HepG2 (cell line): ENCODE measurements around the gene PPY. TPM values are rescaled to one million over a fixed set of nuclear protein-coding genes. Genes with fewer than 3 reads are reported as not detected.
A peak's percentile ranks its signal among the peaks of the same experiment; 100 is the strongest.

Source experiments
- ATAC-seq: fragments of 200-7000 bp; cut with Tn5 transposase; 3 replicates; pipeline ENCODE4 v1.9.1; 2020; ENCODE audit warnings: mild to moderate bottlenecking, moderate library complexity
- BruUV-seq: library from RNA; stranded (reverse); fragments of 400-500 nt; replicated peaks from 2 replicates; lab custom pipeline; 2021; lab: Mats Ljungman, UMichigan
- CTCF ChIA-PET: fragments of 300-600 bp; formaldehyde crosslinking; extraction: SDS; loops from one replicate; lab custom pipeline; 2021; ENCODE audit warnings: low total read pairs, inconsistent platforms, low intra/inter-chr PET ratio; lab: Yijun Ruan, JAX
- POLR2A ChIA-PET: fragments of 350-600 bp; sonication (Branson Sonifier 250); formaldehyde crosslinking; loops from one replicate; lab custom pipeline; 2020; ENCODE audit warnings: antibody characterized with exemption, inconsistent platforms; lab: Yijun Ruan, JAX
- DNase-seq: peaks from one replicate; pipeline ENCODE4 v3.0.0-alpha.2; 2015; ENCODE audit warnings: low spot score
- FAIRE-seq: peaks from 3 replicates; lab custom pipeline; 2011; peaks lifted over from hg19 to GRCh38; lab: Jason Lieb, UNC
- H2AFZ ChIP-seq: one replicate; pipeline ENCODE4 v1.6.1; 2011; ENCODE audit warnings: low read length, inconsistent platforms
- H3K27ac ChIP-seq: fragments of 300-600 bp; 3 replicates; pipeline ENCODE4 v1.8.0; 2011; ENCODE audit warnings: mixed run types, mild to moderate bottlenecking, mixed read lengths, low read length, inconsistent platforms; ENCODE audit not compliant: insufficient read depth; ENCODE audit errors: extremely low read length
- H3K27me3 ChIP-seq, 2 experiments: fragments of 200-600 bp in 1 of 2; 2 replicates in 1 of 2; 3 replicates in 1 of 2; pipeline versions ENCODE4 v1.6.0 to v1.8.0; 2011; ENCODE audit warnings: low read length in 2 of 2, mild to moderate bottlenecking in 2 of 2, moderate library complexity in 2 of 2, inconsistent platforms in 1 of 2; ENCODE audit not compliant: insufficient read depth in 2 of 2, control insufficient read depth in 1 of 2
- H3K36me3 ChIP-seq, 2 experiments: fragments of 200-600 bp in 1 of 2; replicated peaks in 1 of 2; 2 replicates in 1 of 2; 3 replicates in 1 of 2; pipeline versions ENCODE4 v1.5.1 to v1.8.0; 2011; ENCODE audit warnings: low read length in 2 of 2, inconsistent platforms in 1 of 2; ENCODE audit not compliant: insufficient read depth in 2 of 2, control insufficient read depth in 1 of 2
- H3K4me1 ChIP-seq: 2 replicates; pipeline ENCODE4 v1.5.1; 2012; ENCODE audit warnings: low read length, inconsistent platforms; ENCODE audit not compliant: insufficient read depth
- H3K4me2 ChIP-seq: 2 replicates; pipeline ENCODE4 v1.6.0; 2011; ENCODE audit warnings: low read depth, low read length, inconsistent platforms
- H3K4me3 ChIP-seq, 3 experiments: fragments of 200-600 bp in 1 of 3; sonication (generic), shearing (Covaris generic) in 1 of 3; replicated peaks in 1 of 3; 2 replicates each; pipeline ENCODE4 v1.5.1; 2011 to 2016; ENCODE audit warnings: low read length in 3 of 3, inconsistent platforms in 2 of 3, low read depth in 2 of 3, mild to moderate bottlenecking in 2 of 3, control low read depth in 1 of 3, mixed read lengths in 1 of 3; ENCODE audit not compliant: insufficient read depth in 1 of 3
- H3K79me2 ChIP-seq: one replicate; pipeline ENCODE4 v1.6.1; 2011; ENCODE audit warnings: low read length, inconsistent platforms; ENCODE audit not compliant: insufficient read depth
- H3K9ac ChIP-seq: 2 replicates; pipeline ENCODE4 v1.6.0; 2011; ENCODE audit warnings: mild to moderate bottlenecking, low read depth, low read length, inconsistent platforms; ENCODE audit not compliant: insufficient read depth
- H3K9me3 ChIP-seq: 2 replicates; pipeline ENCODE4 v1.5.1; 2012; ENCODE audit warnings: mild to moderate bottlenecking, low read length
- H4K20me1 ChIP-seq: 2 replicates; pipeline ENCODE4 v1.6.0; 2011; ENCODE audit warnings: inconsistent platforms, mild to moderate bottlenecking, low read length, moderate library complexity; ENCODE audit not compliant: insufficient read depth
- CEBPB ChIP-seq: IDR thresholded peaks from 2 replicates; pipeline ENCODE4 v1.6.1; 2011; ENCODE audit warnings: low read depth, low read length, improper control_type of control experiment, borderline replicate concordance
- HES4 ChIP-seq: sonication (generic); formaldehyde crosslinking; IDR thresholded peaks from 2 replicates; pipeline ENCODE4 v1.9.0; 2021; ENCODE audit warnings: mild to moderate bottlenecking, missing genetic modification reagents, borderline replicate concordance
- KLF9 ChIP-seq: IDR thresholded peaks from 2 replicates; pipeline ENCODE4 v1.6.1; 2016; ENCODE audit warnings: low read depth
- MIER2 ChIP-seq: IDR thresholded peaks from 2 replicates; pipeline ENCODE4 v1.6.1; 2016; ENCODE audit warnings: missing biosample characterization, missing genetic modification reagents
- POGZ ChIP-seq: sonication (generic); formaldehyde crosslinking; IDR thresholded peaks from 2 replicates; pipeline ENCODE4 v1.4.0; 2020; ENCODE audit warnings: mild to moderate bottlenecking, missing genetic modification reagents
- SALL1 ChIP-seq: sonication (generic); formaldehyde crosslinking; IDR thresholded peaks from 2 replicates; pipeline ENCODE4 v1.8.0; 2022; ENCODE audit warnings: mild to moderate bottlenecking, missing genetic modification reagents
- SRSF1 ChIP-seq: fragments of 200-400 bp; formaldehyde crosslinking; optimal IDR thresholded peaks from 2 replicates; pipeline ENCODE3; 2017; ENCODE audit warnings: mild to moderate bottlenecking, low read depth, low read length, moderate library complexity
- TCF7 ChIP-seq: sonication (generic); IDR thresholded peaks from 2 replicates; pipeline ENCODE4 v1.6.1; 2016; ENCODE audit warnings: antibody characterized with exemption, low read depth
- ZBTB7B ChIP-seq: sonication (generic); formaldehyde crosslinking; IDR thresholded peaks from 2 replicates; pipeline ENCODE4 v1.4.0; 2020; ENCODE audit warnings: missing genetic modification reagents
- ZFP37 ChIP-seq: sonication (generic); formaldehyde crosslinking; IDR thresholded peaks from 2 replicates; pipeline ENCODE4 v1.4.0; 2020; ENCODE audit warnings: missing genetic modification reagents, borderline replicate concordance
- ZNF282 ChIP-seq: fragments of 450-650 bp; IDR thresholded peaks from 2 replicates; pipeline ENCODE4 v1.6.1; 2018; ENCODE audit not compliant: partially characterized antibody
- ZNF644 ChIP-seq: IDR thresholded peaks from 2 replicates; pipeline ENCODE4 v1.6.1; 2016; ENCODE audit warnings: low read depth
- ZNF687 ChIP-seq: sonication (generic); formaldehyde crosslinking; IDR thresholded peaks from 2 replicates; pipeline ENCODE4 v1.5.1; 2020; ENCODE audit warnings: mild to moderate bottlenecking, missing genetic modification reagents, moderate library complexity
- WGBS: methylation state at CpG from one replicate; pipeline ENCODE4 v1.1.6; 2017; ENCODE audit warnings: low lambda C conversion rate; 5-methylcytosine and 5-hydroxymethylcytosine counted together
- in situ Hi-C: cut with HindIII; loops from 2 replicates; pipeline ENCODE4 v1.10.0; 2017; ENCODE audit warnings: low pct_unique_long_range_greater_than_20kb; ENCODE audit not compliant: extremely low pct_ligation_motif_present
- intact Hi-C: fragments of 100-400 bp; cut with micrococcal nuclease; formaldehyde crosslinking; loops from one replicate; pipeline ENCODE4 v1.10.0; 2022; ENCODE audit not compliant: unreplicated experiment
- polyA plus RNA-seq, 8 experiments: library from polyadenylated mRNA; depleted of rRNA in 3 of 8; stranded (reverse) in 7 of 8; unstranded in 1 of 8; fragments of >200 nt; fragmentation: Illumina TruSeq in 4 of 8; extraction: Trizol in 4 of 8; gene quantifications; 2 replicates each; pipeline versions ENCODE4 v1.2.1 to v1.2.3, GENCODE V29; 2011 to 2016; ENCODE audit warnings: low read depth in 4 of 8, missing spikeins in 1 of 8, mixed read lengths in 1 of 8; ENCODE audit not compliant: insufficient read depth in 1 of 8
- total RNA-seq, 5 experiments: library from RNA; depleted of rRNA; stranded (reverse); fragments of >200 nt; fragmentation: Illumina TruSeq; extraction: Trizol; gene quantifications; 2 replicates each; pipeline ENCODE4 v1.2.3, GENCODE V29; 2016; ENCODE audit warnings: low read depth in 1 of 5
- TF ChIP-seq, protein P1 (sequence below): sonication (generic); formaldehyde crosslinking; IDR thresholded peaks from 2 replicates; pipeline ENCODE4 v1.4.0; 2020; ENCODE audit warnings: missing genetic modification reagents
- TF ChIP-seq, protein P2 (sequence below): sonication (generic); formaldehyde crosslinking; IDR thresholded peaks from 2 replicates; pipeline ENCODE4; 2020; ENCODE audit warnings: missing genetic modification reagents, mild to moderate bottlenecking, borderline replicate concordance

Gene PPY
- total and polyA plus RNA-seq, 2 of the 13 experiments (the other 11 are each of a cell fraction or from before 2014, with no cell fraction given), result not detected

DNA sequence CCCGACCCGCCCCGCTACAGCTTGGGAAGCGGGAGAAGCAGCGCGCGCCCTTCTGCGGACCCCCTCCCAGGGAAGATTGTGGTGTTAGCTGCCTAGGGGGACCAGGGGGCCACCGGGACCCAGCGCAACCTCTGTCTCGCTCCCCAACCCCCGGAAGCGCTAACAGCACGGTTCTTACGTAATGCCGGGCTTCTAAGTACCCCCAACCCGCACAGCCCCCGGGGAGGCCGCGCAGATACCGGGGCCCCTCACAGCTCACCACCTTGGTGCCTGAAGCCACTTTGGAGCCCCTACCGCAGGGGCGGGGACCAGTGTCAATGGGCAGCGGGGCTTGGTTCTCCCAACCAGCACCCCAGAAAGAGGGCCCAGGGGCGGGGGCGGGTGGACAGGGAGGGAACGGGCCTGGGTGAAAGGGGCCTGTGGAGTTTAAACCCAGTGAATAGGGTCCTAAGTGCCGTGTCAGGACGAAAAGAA is 35.3 kb downstream of the PPY start:
- H3K4me3 ChIP-seq, result peak overlapping the region; percentile 48 to 69 (median 60); a peak in 5 of 6 replicates
- H3K79me2 ChIP-seq, result no peaks in the 10 kb centered on the region
- FAIRE-seq (no peak), ATAC-seq (no peak; the same call in 2 of the 3 replicates), DNase-seq (no peak)
- intact Hi-C loops (no loop called here), in situ Hi-C loops (no loop called here)
- H3K27ac ChIP-seq, result no peak overlapping the region
- peaks cover 2% of the 10 kb centered on the region; the same call in 1 of the 2 replicates for H4K20me1 ChIP-seq
- H3K4me2 ChIP-seq, result peak overlapping the region; percentile 63
- ChIA-PET CTCF (no interaction called here), POLR2A (no interaction called here)
- peak overlapping the region; percentile 4; the same call in 1 of the 2 replicates for H3K9ac ChIP-seq
- peaks cover 22 to 85% of the 10 kb centered on the region in 2 experiments for H3K27me3 ChIP-seq
- H3K4me1 ChIP-seq, result peaks cover 29% of the 10 kb centered on the region
- H3K36me3 ChIP-seq, result no peaks in the 10 kb centered on the region
- BruUV-seq, result no TSS peak
- H2AFZ ChIP-seq, result no peak overlapping the region
- no peaks in the 10 kb centered on the region for H3K9me3 ChIP-seq
- WGBS, result 9% methylated on average over 22 of the region's 29 CpGs
- peak; percentile 14; the same call in 1 of the 2 replicates for TF ChIP-seq CEBPB
- TF ChIP-seq ZBTB7B (CRISPR knock-in tag), result peak; percentile 20; the same call in 1 of the 2 replicates
- no peak for TF ChIP-seq POGZ (CRISPR knock-in tag)
- no peak for TF ChIP-seq ZNF282
- no peak for TF ChIP-seq KLF9 (CRISPR knock-in tag)
- peak; percentile 31 for TF ChIP-seq SRSF1
- no peak for TF ChIP-seq TCF7
- TF ChIP-seq SALL1 (CRISPR knock-in tag), result peak; percentile 8; the same call in 1 of the 2 replicates
- TF ChIP-seq MIER2 (CRISPR knock-in tag), result no peak
- TF ChIP-seq HES4 (CRISPR knock-in tag), result peak; percentile 35; the same call in 1 of the 2 replicates
- no peak for TF ChIP-seq ZFP37 (CRISPR knock-in tag)
- no peak for TF ChIP-seq ZNF644 (CRISPR knock-in tag)
- TF ChIP-seq, protein P1, sequence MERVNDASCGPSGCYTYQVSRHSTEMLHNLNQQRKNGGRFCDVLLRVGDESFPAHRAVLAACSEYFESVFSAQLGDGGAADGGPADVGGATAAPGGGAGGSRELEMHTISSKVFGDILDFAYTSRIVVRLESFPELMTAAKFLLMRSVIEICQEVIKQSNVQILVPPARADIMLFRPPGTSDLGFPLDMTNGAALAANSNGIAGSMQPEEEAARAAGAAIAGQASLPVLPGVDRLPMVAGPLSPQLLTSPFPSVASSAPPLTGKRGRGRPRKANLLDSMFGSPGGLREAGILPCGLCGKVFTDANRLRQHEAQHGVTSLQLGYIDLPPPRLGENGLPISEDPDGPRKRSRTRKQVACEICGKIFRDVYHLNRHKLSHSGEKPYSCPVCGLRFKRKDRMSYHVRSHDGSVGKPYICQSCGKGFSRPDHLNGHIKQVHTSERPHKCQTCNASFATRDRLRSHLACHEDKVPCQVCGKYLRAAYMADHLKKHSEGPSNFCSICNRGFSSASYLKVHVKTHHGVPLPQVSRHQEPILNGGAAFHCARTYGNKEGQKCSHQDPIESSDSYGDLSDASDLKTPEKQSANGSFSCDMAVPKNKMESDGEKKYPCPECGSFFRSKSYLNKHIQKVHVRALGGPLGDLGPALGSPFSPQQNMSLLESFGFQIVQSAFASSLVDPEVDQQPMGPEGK (CRISPR knock-in tag), result 0 out of 2 replicates have a peak, but pooled peaks have one; percentile 17
- TF ChIP-seq, protein P2, sequence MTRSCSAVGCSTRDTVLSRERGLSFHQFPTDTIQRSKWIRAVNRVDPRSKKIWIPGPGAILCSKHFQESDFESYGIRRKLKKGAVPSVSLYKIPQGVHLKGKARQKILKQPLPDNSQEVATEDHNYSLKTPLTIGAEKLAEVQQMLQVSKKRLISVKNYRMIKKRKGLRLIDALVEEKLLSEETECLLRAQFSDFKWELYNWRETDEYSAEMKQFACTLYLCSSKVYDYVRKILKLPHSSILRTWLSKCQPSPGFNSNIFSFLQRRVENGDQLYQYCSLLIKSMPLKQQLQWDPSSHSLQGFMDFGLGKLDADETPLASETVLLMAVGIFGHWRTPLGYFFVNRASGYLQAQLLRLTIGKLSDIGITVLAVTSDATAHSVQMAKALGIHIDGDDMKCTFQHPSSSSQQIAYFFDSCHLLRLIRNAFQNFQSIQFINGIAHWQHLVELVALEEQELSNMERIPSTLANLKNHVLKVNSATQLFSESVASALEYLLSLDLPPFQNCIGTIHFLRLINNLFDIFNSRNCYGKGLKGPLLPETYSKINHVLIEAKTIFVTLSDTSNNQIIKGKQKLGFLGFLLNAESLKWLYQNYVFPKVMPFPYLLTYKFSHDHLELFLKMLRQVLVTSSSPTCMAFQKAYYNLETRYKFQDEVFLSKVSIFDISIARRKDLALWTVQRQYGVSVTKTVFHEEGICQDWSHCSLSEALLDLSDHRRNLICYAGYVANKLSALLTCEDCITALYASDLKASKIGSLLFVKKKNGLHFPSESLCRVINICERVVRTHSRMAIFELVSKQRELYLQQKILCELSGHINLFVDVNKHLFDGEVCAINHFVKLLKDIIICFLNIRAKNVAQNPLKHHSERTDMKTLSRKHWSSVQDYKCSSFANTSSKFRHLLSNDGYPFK (CRISPR knock-in tag), result no peak
- peak; percentile 18; the same call in 1 of the 2 replicates for TF ChIP-seq ZNF687
